KBM-7 (cell line): ENCODE data around the gene TMEM9B.
"Not testable (repeated sequence)": the region's sequence is repeated elsewhere in the genome, so short reads cannot be mapped to it uniquely, and the experiment has no call there.

Experiments
- DNase-seq: peaks from one replicate; pipeline ENCODE4 v3.0.0-alpha.2; 2015
- in situ Hi-C: fragments of 300-500 bp; cut with MboI; formaldehyde crosslinking; loops from 2 replicates; pipeline ENCODE4 v1.14.3; 2020; ENCODE audit warnings: low sequenced_read_pairs, low pct_unique_long_range_greater_than_20kb, mixed read lengths

The TMEM9B gene

GRCh38 chr11:8980485-8980884, 16.2 kb upstream of the TMEM9B start:
- no peak for DNase-seq
- in situ Hi-C loops, result no loop called here

GRCh38 chr11:8979365-8979764, 15.1 kb upstream of the TMEM9B start:
- in situ Hi-C loops, result not testable (repeated sequence)

GRCh38 chr11:8973121-8973520, 8.9 kb upstream of the TMEM9B start:
- in situ Hi-C loops, result no loop called here
- DNase-seq, result peak; percentile 25

More at GRCh38 chr11:8979365-8979764, 15.1 kb upstream of the TMEM9B start:
- not testable (repeated sequence) for DNase-seq

- DNase-seq, result no peak
- in situ Hi-C loops, result no loop called here
These were observed 7.7 kb upstream of the TMEM9B start for GRCh38 chr11:8971924-8972316.

DNA sequence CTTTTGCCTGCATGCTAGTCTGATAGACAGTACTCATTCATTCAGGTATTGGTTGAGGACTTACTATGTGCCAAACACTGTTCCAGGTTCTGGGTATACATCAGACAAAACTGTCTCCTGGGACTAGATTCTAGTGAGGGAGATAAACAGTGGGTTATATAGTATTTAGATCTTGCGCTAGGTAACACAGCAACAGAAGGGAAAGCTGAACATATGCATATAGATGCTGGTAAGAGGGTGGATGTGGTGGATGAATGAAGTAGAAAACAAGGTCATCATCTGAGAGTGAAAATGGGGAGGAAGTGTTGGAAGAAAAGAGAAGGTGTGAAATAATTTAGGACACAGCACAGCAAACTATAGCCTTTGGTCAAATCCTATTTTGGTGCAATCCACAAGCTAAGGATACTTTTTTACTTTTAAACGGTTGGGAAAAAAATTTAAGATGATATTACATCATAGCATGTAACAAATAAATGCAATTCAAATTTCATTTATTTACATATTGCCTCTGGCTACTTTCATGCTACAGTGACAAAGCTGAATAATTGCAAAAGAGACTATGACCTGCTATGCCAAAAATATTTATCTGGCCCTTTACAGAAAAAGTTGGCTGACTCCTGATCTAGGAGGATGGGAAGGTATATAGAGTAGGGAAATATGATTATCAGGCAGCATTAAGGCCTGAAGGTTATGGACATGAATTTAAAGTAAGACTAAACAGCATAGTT, 7.1 kb upstream of the TMEM9B start:
- in situ Hi-C loops, result no loop called here
- no peak for DNase-seq

- in situ Hi-C loops, result no loop called here
- DNase-seq, result no peak
These were observed 2.9 kb upstream of the TMEM9B start for GRCh38 chr11:8967184-8967583.

DNA sequence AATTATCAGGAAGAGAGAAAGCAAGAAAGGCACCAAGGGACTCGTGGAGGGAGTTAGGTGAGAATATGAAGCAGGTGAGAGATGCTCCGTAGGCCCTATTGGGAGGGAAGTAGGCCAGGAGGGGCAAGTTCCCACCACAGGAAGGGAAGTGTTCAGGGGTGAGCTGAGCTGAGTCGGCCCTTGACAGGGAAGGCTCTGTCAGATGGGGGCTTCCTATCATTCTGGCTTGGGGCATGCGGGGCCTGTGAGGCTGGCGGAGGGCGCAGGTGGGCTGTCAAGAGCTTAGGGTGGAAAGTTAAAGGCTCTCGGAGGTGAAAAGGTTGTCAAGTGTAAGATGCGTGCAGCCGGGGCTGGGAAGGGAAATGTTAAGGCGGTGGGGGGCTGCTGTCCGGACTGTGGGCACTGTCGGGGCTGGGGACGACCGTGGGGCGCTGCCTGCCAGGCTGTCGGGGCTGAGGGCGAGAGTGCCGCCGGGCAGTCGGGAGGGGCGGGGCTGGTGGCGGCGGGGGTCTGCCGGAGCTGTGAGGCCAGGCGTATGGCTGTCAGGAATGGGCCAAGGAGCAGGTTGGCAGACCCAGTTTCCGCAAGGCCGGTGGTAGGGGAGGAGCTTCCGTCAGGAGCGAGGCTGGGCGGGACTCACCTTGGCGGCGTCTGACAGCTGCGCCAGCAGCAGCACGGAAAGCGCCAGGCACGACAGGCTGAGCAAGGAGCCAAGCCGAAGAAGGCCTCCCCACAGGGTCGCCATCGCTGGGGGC, 496 bp downstream of the TMEM9B start:
- DNase-seq, result peak; percentile 10
- in situ Hi-C loops, result no loop called here

GRCh38 chr11:8962841-8963240, 1.4 kb downstream of the TMEM9B start:
- no peak for DNase-seq
- in situ Hi-C loops, result no loop called here

- no peak for DNase-seq
- in situ Hi-C loops, result no loop called here
These were observed 2.8 kb downstream of the TMEM9B start for GRCh38 chr11:8961401-8961800.

DNA sequence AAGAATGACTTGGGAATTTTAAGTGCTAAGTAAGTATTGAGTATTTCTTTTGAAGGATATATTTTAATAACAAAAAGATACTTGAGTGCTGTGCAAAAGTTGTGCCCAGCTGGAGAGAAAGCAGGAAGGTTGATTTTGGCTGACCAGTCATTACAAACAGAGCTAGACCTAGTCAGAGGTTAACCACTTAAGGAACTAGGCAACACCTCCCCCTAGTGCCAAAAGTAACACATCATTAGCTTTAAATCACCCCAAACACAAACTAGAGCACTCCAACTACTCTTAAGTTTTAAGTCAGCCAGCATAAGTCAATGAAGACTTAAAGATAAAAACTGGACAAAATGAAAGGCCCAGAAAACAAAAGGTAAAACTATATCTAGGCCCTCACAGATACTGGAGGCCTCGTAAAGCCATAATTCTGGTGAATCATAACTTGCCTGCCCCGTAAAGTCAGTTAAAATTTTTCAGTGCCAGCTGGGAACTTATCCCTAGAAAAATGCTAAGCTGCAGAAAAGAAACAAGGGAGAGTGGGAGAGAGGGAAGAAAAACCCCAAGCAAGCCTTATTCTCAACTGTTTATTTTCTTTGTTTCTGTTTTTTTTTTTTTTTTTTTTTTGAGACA, 4.6 kb downstream of the TMEM9B start:
- in situ Hi-C loops, result no loop called here
- peak; percentile 75 for DNase-seq

GRCh38 chr11:8956860-8957259, 7.4 kb downstream of the TMEM9B start:
- in situ Hi-C loops, result no loop called here
- no peak for DNase-seq

- DNase-seq, result peak; percentile 80
- in situ Hi-C loops, result no loop called here
These were observed 15.4 kb downstream of the TMEM9B start for GRCh38 chr11:8948886-8949285.

- no peak for DNase-seq
- in situ Hi-C loops, result no loop called here
These were observed 16.9 kb downstream of the TMEM9B start for GRCh38 chr11:8947230-8947943.

DNA sequence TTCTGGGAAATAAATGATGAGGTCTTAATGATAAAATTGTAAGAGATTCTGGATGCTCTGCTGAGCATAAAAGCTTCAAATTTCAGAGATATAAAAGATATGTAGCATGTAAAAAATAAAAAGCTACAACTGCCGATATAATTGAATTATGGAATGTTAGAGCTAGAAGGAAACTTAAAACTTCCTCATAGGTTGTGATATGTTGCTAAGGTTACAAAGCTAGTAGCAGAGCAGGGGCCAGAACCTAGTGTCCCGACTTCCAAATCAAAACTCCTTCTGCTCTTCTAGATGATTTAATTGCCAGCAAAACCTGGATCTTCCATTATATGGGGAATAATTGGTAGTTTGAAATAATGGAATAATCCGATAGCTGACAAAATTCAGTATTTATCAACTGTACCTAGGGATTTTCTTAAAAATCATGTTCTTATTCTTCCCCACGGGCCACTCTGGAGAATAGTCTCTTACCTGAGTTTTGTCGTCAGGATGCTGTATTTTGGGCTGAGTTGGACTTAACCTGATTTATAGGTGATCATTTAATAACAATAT, 21.6 kb downstream of the TMEM9B start, which contains the start of gene ASCL3:
Gene ASCL3 (minus strand): TSS at position 499 of the 549 bp plus-strand sequence. CDS start 4,855 bp downstream, outside the sequence.
- no peak for DNase-seq
- in situ Hi-C loops, result no loop called here

- DNase-seq, result no peak
- in situ Hi-C loops, result no loop called here
These were observed 22.7 kb downstream of the TMEM9B start for GRCh38 chr11:8941341-8942103.

DNA sequence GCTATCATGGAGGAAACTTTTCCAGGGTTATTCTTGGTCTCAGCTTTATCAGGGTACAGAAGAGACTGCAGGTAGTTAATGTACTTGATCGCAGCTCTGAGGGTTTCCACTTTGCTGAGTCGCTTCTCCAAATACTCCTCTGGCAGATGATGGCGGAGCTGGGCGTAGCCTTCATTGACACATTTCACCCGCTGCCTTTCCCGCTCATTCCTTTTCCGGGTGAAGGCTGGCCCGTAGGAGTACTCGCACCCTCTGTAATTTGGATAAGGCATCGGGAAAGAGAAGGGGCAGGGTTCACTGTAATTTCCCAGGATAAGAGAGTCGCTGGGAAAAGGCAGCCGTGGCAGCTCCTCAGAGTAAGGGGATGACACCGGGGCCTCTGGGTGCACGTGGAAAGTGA, 26.6 kb downstream of the TMEM9B start:
- in situ Hi-C loops, result no loop called here
- no peak for DNase-seq

- in situ Hi-C loops, result no loop called here
- DNase-seq, result no peak
These were observed 27.1 kb downstream of the TMEM9B start for GRCh38 chr11:8937159-8937558.

GRCh38 chr11:8935789-8936188, 28.5 kb downstream of the TMEM9B start:
- DNase-seq, in situ Hi-C loops: not testable (repeated sequence)
